Astrocyte (in vitro differentiated cells and primary cell): ENCODE measurements around the gene LRIG1. TPM values are rescaled to one million over a fixed set of nuclear protein-coding genes. Genes with fewer than 3 reads are reported as not detected.
A peak's percentile ranks its signal among the peaks of the same experiment; 100 is the strongest.

ENCODE experiments used
- DNase-seq: peaks from one replicate; pipeline ENCODE4 v3.0.0-alpha.2; 2010; ENCODE audit warnings: low read depth
- FAIRE-seq: peaks from 2 replicates; lab custom pipeline; 2011; peaks lifted over from hg19 to GRCh38; lab: Jason Lieb, UNC
- H2AFZ ChIP-seq: 2 replicates; pipeline ENCODE4 v1.6.0; 2012; ENCODE audit warnings: low read depth, low read length, inconsistent platforms
- H3K27ac ChIP-seq: 2 replicates; pipeline ENCODE4 v1.5.1; 2011; ENCODE audit warnings: low read depth, low read length, inconsistent platforms
- H3K27me3 ChIP-seq: 2 replicates; pipeline ENCODE4 v1.6.0; 2011; ENCODE audit warnings: low read length, inconsistent platforms; ENCODE audit not compliant: insufficient read depth
- H3K36me3 ChIP-seq: 2 replicates; pipeline ENCODE4 v1.5.1; 2011; ENCODE audit warnings: low read length, inconsistent platforms; ENCODE audit not compliant: insufficient read depth
- H3K4me1 ChIP-seq: 2 replicates; pipeline ENCODE4 v1.5.1; 2011; ENCODE audit warnings: low read length, inconsistent platforms; ENCODE audit not compliant: insufficient read depth
- H3K4me2 ChIP-seq: 2 replicates; pipeline ENCODE4 v1.6.0; 2012; ENCODE audit warnings: low read length, inconsistent platforms
- H3K4me3 ChIP-seq: 2 replicates; pipeline ENCODE4 v1.5.1; 2011; ENCODE audit warnings: low read depth, mild to moderate bottlenecking, low read length, inconsistent platforms; ENCODE audit not compliant: insufficient read depth
- H3K79me2 ChIP-seq: 2 replicates; pipeline ENCODE4 v1.6.0; 2012; ENCODE audit warnings: mild to moderate bottlenecking, low read length, inconsistent platforms; ENCODE audit not compliant: insufficient read depth
- H3K9ac ChIP-seq: 2 replicates; pipeline ENCODE4 v1.6.0; 2012; ENCODE audit warnings: mild to moderate bottlenecking, low read length, inconsistent platforms
- H3K9me3 ChIP-seq: 2 replicates; pipeline ENCODE4 v1.5.1; 2012; ENCODE audit warnings: low read depth, mild to moderate bottlenecking, low read length, inconsistent platforms; ENCODE audit not compliant: insufficient read depth
- H4K20me1 ChIP-seq: 2 replicates; pipeline ENCODE4 v1.6.0; 2012; ENCODE audit warnings: low read length, inconsistent platforms; ENCODE audit not compliant: insufficient read depth
- H3K27ac Mint-ChIP-seq: one replicate; pipeline ENCODE4 v1.8.0; 2021; ENCODE audit warnings: mild to moderate bottlenecking, mixed read lengths; ENCODE audit not compliant: unreplicated experiment
- H3K27me3 Mint-ChIP-seq: one replicate; pipeline ENCODE4 v1.8.0; 2021; ENCODE audit warnings: low read depth, mixed read lengths; ENCODE audit not compliant: unreplicated experiment
- H3K36me3 Mint-ChIP-seq: one replicate; pipeline ENCODE4 v1.8.0; 2021; ENCODE audit warnings: low read depth, mixed read lengths; ENCODE audit not compliant: unreplicated experiment
- H3K4me1 Mint-ChIP-seq: one replicate; pipeline ENCODE4 v1.8.0; 2021; ENCODE audit warnings: low read depth, mixed read lengths; ENCODE audit not compliant: unreplicated experiment
- H3K4me3 Mint-ChIP-seq: one replicate; pipeline ENCODE4 v1.8.0; 2021; ENCODE audit warnings: mild to moderate bottlenecking, moderate library complexity, mixed read lengths; ENCODE audit not compliant: unreplicated experiment
- H3K9me3 Mint-ChIP-seq: one replicate; pipeline ENCODE4 v1.8.0; 2021; ENCODE audit warnings: mild to moderate bottlenecking, mixed read lengths; ENCODE audit not compliant: unreplicated experiment
- EZH2 ChIP-seq: IDR thresholded peaks from 2 replicates; pipeline ENCODE4 v1.6.1; 2012; ENCODE audit warnings: mild to moderate bottlenecking, low read length, inconsistent platforms; ENCODE audit not compliant: insufficient read depth
- total RNA-seq: library from RNA; stranded (reverse); gene quantifications from 2 replicates; pipeline ENCODE4 v1.2.1, GENCODE V29; 2021
- TF ChIP-seq, protein P1 (sequence below): IDR thresholded peaks from 2 replicates; pipeline ENCODE4 v1.5.1; 2011; ENCODE audit warnings: low read depth, mild to moderate bottlenecking, inconsistent platforms, low read length, moderate library complexity; ENCODE audit not compliant: insufficient read depth

The LRIG1 gene
- total RNA-seq, 1 donor from 2014 or later = 39.7 TPM

DNA sequence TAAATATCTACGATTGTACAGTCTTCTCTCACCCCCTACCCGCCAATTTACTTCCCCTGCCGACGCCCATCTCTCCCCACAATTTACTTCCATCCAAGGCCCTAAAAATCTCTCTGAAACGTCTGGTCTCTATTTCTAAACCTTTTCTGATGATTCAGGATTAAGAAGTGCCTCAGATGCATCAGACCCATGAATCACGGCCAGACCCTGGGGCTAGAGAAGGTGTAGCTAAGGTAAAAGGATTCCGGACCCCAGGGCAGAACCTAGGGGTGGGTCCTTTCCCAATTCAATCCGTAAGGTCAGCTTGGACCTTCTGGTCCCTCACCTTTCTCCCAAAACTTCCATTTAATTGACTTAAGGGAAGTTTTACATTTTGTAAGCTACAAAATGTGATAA, 46.4 kb downstream of the LRIG1 start:
- Histone ChIP-seq H3K27ac (no peak overlapping the region), H3K27me3 (no peaks in the 10 kb centered on the region), H3K4me1 (peaks cover 12% of the 10 kb centered on the region), H3K9ac (no peak overlapping the region), H2AFZ (no peak overlapping the region), H3K9me3 (no peaks in the 10 kb centered on the region), H3K79me2 (no peaks in the 10 kb centered on the region), H3K4me2 (no peak overlapping the region), H4K20me1 (peaks cover 4% of the 10 kb centered on the region), H3K36me3 (no peaks in the 10 kb centered on the region), H3K4me3 (no peak overlapping the region)
- Mint-ChIP-seq H3K4me3 (peak overlapping the region; percentile 21), H3K4me1 (peaks cover 18% of the 10 kb centered on the region), H3K9me3 (no peaks in the 10 kb centered on the region), H3K27ac (peak overlapping the region; percentile 42), H3K36me3 (peaks cover 19% of the 10 kb centered on the region), H3K27me3 (no peaks in the 10 kb centered on the region)
- DNase-seq (no peak), FAIRE-seq (no peak)
- TF ChIP-seq EZH2 = no peak
- TF ChIP-seq, protein P1, sequence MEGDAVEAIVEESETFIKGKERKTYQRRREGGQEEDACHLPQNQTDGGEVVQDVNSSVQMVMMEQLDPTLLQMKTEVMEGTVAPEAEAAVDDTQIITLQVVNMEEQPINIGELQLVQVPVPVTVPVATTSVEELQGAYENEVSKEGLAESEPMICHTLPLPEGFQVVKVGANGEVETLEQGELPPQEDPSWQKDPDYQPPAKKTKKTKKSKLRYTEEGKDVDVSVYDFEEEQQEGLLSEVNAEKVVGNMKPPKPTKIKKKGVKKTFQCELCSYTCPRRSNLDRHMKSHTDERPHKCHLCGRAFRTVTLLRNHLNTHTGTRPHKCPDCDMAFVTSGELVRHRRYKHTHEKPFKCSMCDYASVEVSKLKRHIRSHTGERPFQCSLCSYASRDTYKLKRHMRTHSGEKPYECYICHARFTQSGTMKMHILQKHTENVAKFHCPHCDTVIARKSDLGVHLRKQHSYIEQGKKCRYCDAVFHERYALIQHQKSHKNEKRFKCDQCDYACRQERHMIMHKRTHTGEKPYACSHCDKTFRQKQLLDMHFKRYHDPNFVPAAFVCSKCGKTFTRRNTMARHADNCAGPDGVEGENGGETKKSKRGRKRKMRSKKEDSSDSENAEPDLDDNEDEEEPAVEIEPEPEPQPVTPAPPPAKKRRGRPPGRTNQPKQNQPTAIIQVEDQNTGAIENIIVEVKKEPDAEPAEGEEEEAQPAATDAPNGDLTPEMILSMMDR = no peak

DNA sequence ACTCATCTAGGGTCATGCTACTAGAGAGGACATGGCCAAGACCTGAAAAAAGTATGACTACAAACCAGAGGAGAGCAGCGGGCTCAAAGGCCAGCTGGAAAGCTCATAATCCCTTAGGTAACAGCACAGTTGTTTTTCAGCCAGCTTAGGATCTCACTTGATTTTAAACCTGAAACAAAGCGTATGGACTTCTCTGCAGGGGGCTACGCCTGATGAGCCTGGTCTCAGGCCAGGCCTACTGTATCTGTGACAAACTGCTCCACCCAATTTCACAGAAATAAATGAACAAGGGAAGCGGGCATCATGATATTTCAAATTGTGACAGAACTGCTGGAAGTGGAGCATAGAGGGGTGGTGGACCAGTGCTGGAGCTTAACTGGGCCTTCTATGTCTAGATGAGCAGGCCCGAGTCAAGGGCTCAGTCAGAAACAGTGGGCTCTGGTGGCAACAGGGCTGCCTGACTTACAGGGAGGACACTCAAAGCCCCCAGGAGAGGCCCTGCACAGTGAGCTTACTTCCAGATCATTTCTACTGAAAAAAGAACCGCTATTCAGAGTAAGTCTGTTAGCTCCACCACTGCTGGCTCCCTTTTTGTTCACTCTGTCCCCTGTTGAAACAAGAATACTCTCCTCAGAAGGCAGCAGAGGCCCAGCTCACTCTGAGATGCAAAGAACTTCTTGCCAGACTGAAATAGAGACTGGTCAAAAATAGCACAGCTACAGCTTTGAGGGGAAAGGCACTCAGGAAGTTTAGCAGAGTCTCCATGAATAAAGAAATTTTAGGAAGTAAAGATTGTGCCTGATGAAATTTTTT, 47.0 kb downstream of the LRIG1 start:
- no peaks in the 10 kb centered on the region for H3K27me3 ChIP-seq
- DNase-seq = no peak
- no peak for TF ChIP-seq EZH2
- TF ChIP-seq, protein P1 = no peak
- no peak overlapping the region for H2AFZ ChIP-seq
- H3K27ac ChIP-seq = no peak overlapping the region
- Mint-ChIP-seq H3K27me3 (no peaks in the 10 kb centered on the region), H3K4me3 (no peak overlapping the region), H3K27ac (peak overlapping the region; percentile 42), H3K9me3 (no peaks in the 10 kb centered on the region), H3K4me1 (peaks cover 18% of the 10 kb centered on the region), H3K36me3 (peaks cover 19% of the 10 kb centered on the region)
- no peak overlapping the region for H3K4me2 ChIP-seq
- H3K9me3 ChIP-seq = no peaks in the 10 kb centered on the region
- no peaks in the 10 kb centered on the region for H3K36me3 ChIP-seq
- peaks cover 4% of the 10 kb centered on the region for H4K20me1 ChIP-seq
- no peak overlapping the region for H3K4me3 ChIP-seq
- peaks cover 12% of the 10 kb centered on the region for H3K4me1 ChIP-seq
- H3K9ac ChIP-seq = no peak overlapping the region
- no peaks in the 10 kb centered on the region for H3K79me2 ChIP-seq
- FAIRE-seq = no peak
